Measurements from ENCODE around the gene PPP2R2B.

The PPP2R2B gene

GRCh38 chr5:146687630-146688029 is 190.9 kb downstream of the PPP2R2B start:
- CTCF ChIA-PET: no interaction called here
- POLR2A ChIA-PET: no interaction called here
- TF ChIP-seq BHLHE40 (IDR thresholded peaks at IDR 0.05; ENCODE audit: borderline replicate concordance) (no peak), ZNF384 (IDR thresholded peaks at IDR 0.05) (no peak), LEF1 (IDR thresholded peaks at IDR 0.05; ENCODE audit: borderline replicate concordance) (no peak), NFRKB (IDR thresholded peaks at IDR 0.05) (no peak)
- DNase-seq (ENCODE audit: extremely low spot score): no peak

DNA sequence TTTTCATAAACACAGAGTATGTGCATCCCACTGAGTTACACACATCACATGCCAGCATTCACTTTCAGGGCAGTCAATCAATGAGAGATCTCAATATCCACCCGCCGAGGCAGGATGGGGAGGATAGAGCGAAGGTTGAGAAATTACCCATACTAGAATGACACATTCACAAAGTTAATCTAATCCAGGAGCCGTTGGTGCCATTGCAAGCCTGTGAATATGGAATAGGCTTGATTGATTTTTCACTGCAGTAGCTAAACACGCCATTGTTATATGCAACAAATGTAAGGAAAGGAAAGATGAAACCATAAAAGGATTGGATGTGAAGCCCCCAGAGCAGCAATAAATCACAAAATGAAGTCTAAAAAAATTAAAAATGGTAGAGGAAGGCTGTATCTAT is 194.7 kb downstream of the PPP2R2B start:
- no peak for DNase-seq (ENCODE audit: extremely low spot score)
- CTCF ChIA-PET: no interaction called here
- TF ChIP-seq L3MBTL2 (conservative IDR thresholded peaks at IDR 0.05) (no peak), SUZ12 (IDR thresholded peaks at IDR 0.05) (no peak), ARNT (IDR thresholded peaks at IDR 0.05) (no peak), FOXM1 (IDR thresholded peaks at IDR 0.05; ENCODE audit: borderline replicate concordance) (no peak)
- POLR2A ChIA-PET: no interaction called here

- POLR2A ChIA-PET: no interaction called here
- CTCF ChIA-PET: no interaction called here
Observed at GRCh38 chr5:146682899-146683532, 195.5 kb downstream of the PPP2R2B start.

GRCh38 chr5:146681585-146682105 is 196.9 kb downstream of the PPP2R2B start:
- DNase-seq (ENCODE audit: extremely low spot score): no peak
- ChIA-PET CTCF (no interaction called here), POLR2A (no interaction called here)
- TF ChIP-seq CTBP1 (IDR thresholded peaks at IDR 0.05; ENCODE audit: borderline replicate concordance) (no peak), HDGF (IDR thresholded peaks at IDR 0.05; ENCODE audit: borderline replicate concordance) (no peak), BHLHE40 (IDR thresholded peaks at IDR 0.05; ENCODE audit: borderline replicate concordance) (no peak), LEF1 (IDR thresholded peaks at IDR 0.05; ENCODE audit: borderline replicate concordance) (no peak), PKNOX1 (IDR thresholded peaks at IDR 0.05) (no peak), FOXA1 (IDR thresholded peaks at IDR 0.05) (no peak), NFRKB (IDR thresholded peaks at IDR 0.05) (no peak), FOXM1 (IDR thresholded peaks at IDR 0.05; ENCODE audit: borderline replicate concordance) (no peak), ZNF384 (IDR thresholded peaks at IDR 0.05) (no peak), SP1 (IDR thresholded peaks at IDR 0.05) (no peak), FOXK2 (IDR thresholded peaks at IDR 0.05) (no peak), SUZ12 (IDR thresholded peaks at IDR 0.05) (no peak), L3MBTL2 (conservative IDR thresholded peaks at IDR 0.05) (no peak), ARNT (IDR thresholded peaks at IDR 0.05) (no peak), ELF4 (IDR thresholded peaks at IDR 0.05) (no peak), TARDBP (IDR thresholded peaks at IDR 0.05) (no peak)

More at GRCh38 chr5:146682899-146683532, 195.5 kb downstream of the PPP2R2B start:
- TF ChIP-seq BHLHE40 (IDR thresholded peaks at IDR 0.05; ENCODE audit: borderline replicate concordance) (no peak), L3MBTL2 (conservative IDR thresholded peaks at IDR 0.05) (no peak), SUZ12 (IDR thresholded peaks at IDR 0.05) (no peak), SP1 (IDR thresholded peaks at IDR 0.05) (no peak), FOXK2 (IDR thresholded peaks at IDR 0.05) (no peak), LEF1 (IDR thresholded peaks at IDR 0.05; ENCODE audit: borderline replicate concordance) (no peak), ELF4 (IDR thresholded peaks at IDR 0.05) (no peak), HDGF (IDR thresholded peaks at IDR 0.05; ENCODE audit: borderline replicate concordance) (no peak), FOXA1 (IDR thresholded peaks at IDR 0.05) (no peak), ARNT (IDR thresholded peaks at IDR 0.05) (no peak)
- DNase-seq (ENCODE audit: extremely low spot score): no peak

DNA sequence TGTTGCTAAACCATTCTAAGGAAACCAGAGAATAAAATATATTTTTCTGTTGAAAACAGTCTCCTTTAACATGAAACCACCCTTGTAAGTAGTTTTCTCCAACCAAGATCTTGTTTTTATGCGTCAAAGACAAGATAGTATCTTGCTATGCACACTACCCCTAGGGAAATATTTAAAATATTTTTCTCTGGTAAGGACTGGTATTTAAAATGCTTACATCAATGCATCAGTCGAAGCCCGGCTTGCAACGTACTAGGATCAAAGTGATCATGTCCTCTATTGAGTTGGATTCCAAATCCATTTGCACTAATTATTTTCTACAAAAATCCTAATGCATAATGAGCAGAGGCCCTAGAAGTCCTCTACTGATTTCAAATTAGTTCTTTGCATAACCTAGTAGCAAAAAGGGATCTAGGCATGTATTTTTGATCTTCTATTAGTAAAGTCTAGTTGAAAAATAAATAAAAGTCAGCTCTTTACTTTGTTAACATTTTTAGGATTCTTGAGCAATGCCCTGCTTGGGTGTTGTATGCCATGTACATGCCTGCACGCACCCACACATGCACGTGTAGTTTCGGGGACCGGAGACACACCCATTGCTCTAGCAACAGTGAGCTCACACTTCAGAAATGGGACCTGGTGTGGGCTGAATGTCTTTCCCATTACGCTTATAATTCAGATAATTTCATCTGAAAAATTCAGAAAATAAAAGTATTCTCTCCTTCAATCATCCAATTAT is 197.5 kb downstream of the PPP2R2B start:
- ChIA-PET POLR2A (no interaction called here), CTCF (no interaction called here)
- DNase-seq (ENCODE audit: extremely low spot score): no peak

GRCh38 chr5:146675636-146676035 is 202.9 kb downstream of the PPP2R2B start:
- ChIA-PET CTCF (interaction anchor here (0.9 to 1.0 kb wide), 2 partner anchors 10 to 12 kb away, joined by 3 read pairs; no protein-coding TSS in a partner anchor), POLR2A (no interaction called here)
- TF ChIP-seq NFRKB (IDR thresholded peaks at IDR 0.05) (no peak), PKNOX1 (IDR thresholded peaks at IDR 0.05) (no peak), FOXM1 (IDR thresholded peaks at IDR 0.05; ENCODE audit: borderline replicate concordance) (no peak), FOXK2 (IDR thresholded peaks at IDR 0.05) (no peak), LEF1 (IDR thresholded peaks at IDR 0.05; ENCODE audit: borderline replicate concordance) (no peak), CTBP1 (IDR thresholded peaks at IDR 0.05; ENCODE audit: borderline replicate concordance) (no peak), HDGF (IDR thresholded peaks at IDR 0.05; ENCODE audit: borderline replicate concordance) (no peak), L3MBTL2 (conservative IDR thresholded peaks at IDR 0.05) (no peak), BHLHE40 (IDR thresholded peaks at IDR 0.05; ENCODE audit: borderline replicate concordance) (no peak)
- DNase-seq (ENCODE audit: extremely low spot score): no peak

More for the DNA sequence above, 197.5 kb downstream of the PPP2R2B start:
- TF ChIP-seq TARDBP (IDR thresholded peaks at IDR 0.05): no peak
- no peak for TF ChIP-seq ELF4 (IDR thresholded peaks at IDR 0.05)
- TF ChIP-seq SUZ12 (IDR thresholded peaks at IDR 0.05): no peak
- no peak for TF ChIP-seq CTBP1 (IDR thresholded peaks at IDR 0.05; ENCODE audit: borderline replicate concordance)
- TF ChIP-seq HDGF (IDR thresholded peaks at IDR 0.05; ENCODE audit: borderline replicate concordance): no peak
- TF ChIP-seq LEF1 (IDR thresholded peaks at IDR 0.05; ENCODE audit: borderline replicate concordance): no peak

GRCh38 chr5:146672866-146673265 is 205.7 kb downstream of the PPP2R2B start:
- DNase-seq (ENCODE audit: extremely low spot score): no peak
- CTCF ChIA-PET: no interaction called here
- POLR2A ChIA-PET: no interaction called here
- no peak for TF ChIP-seq SP1 (IDR thresholded peaks at IDR 0.05)
- TF ChIP-seq CTBP1 (IDR thresholded peaks at IDR 0.05; ENCODE audit: borderline replicate concordance): no peak
- no peak for TF ChIP-seq FOXA1 (IDR thresholded peaks at IDR 0.05)
- TF ChIP-seq FOXM1 (IDR thresholded peaks at IDR 0.05; ENCODE audit: borderline replicate concordance): no peak
- TF ChIP-seq ZNF384 (IDR thresholded peaks at IDR 0.05): no peak
- no peak for TF ChIP-seq NFRKB (IDR thresholded peaks at IDR 0.05)
- no peak for TF ChIP-seq ELF4 (IDR thresholded peaks at IDR 0.05)
- no peak for TF ChIP-seq L3MBTL2 (conservative IDR thresholded peaks at IDR 0.05)
- TF ChIP-seq ARNT (IDR thresholded peaks at IDR 0.05): no peak
- no peak for TF ChIP-seq HDGF (IDR thresholded peaks at IDR 0.05; ENCODE audit: borderline replicate concordance)
- TF ChIP-seq PKNOX1 (IDR thresholded peaks at IDR 0.05): no peak
- TF ChIP-seq TARDBP (IDR thresholded peaks at IDR 0.05): no peak
- no peak for TF ChIP-seq FOXK2 (IDR thresholded peaks at IDR 0.05)
- no peak for TF ChIP-seq SUZ12 (IDR thresholded peaks at IDR 0.05)
- TF ChIP-seq LEF1 (IDR thresholded peaks at IDR 0.05; ENCODE audit: borderline replicate concordance): no peak
- TF ChIP-seq BHLHE40 (IDR thresholded peaks at IDR 0.05; ENCODE audit: borderline replicate concordance): no peak
